Endodermal cell (in vitro differentiated cells): ENCODE measurements around the gene ARFGEF3. TPM values are rescaled to one million over a fixed set of nuclear protein-coding genes. Genes with fewer than 3 reads are reported as not detected.

Source experiments
- DNase-seq: peaks from one replicate; pipeline ENCODE4 v3.0.0-alpha.2; 2017
- H3K27ac ChIP-seq: 2 replicates; pipeline ENCODE4 v1.5.1; 2013; ENCODE audit warnings: mild to moderate bottlenecking, low read depth, low read length, moderate library complexity
- H3K27me3 ChIP-seq: 2 replicates; pipeline ENCODE4 v1.6.1; 2013; ENCODE audit warnings: mild to moderate bottlenecking, low read length, moderate library complexity; ENCODE audit not compliant: insufficient read depth, control insufficient read depth, poor library complexity, severe bottlenecking
- H3K36me3 ChIP-seq: 2 replicates; pipeline ENCODE4 v1.7.0; 2013; ENCODE audit warnings: mild to moderate bottlenecking, low read length, moderate library complexity; ENCODE audit not compliant: control insufficient read depth, insufficient read depth
- H3K4me1 ChIP-seq: one replicate; pipeline ENCODE4 v1.7.0; 2013; ENCODE audit warnings: low read length; ENCODE audit not compliant: control insufficient read depth, insufficient read depth
- H3K4me3 ChIP-seq: 2 replicates; pipeline ENCODE4 v1.5.1; 2013; ENCODE audit warnings: mild to moderate bottlenecking, low read length, moderate library complexity
- H3K9ac ChIP-seq: 2 replicates; pipeline ENCODE4 v1.6.1; 2013; ENCODE audit warnings: mild to moderate bottlenecking, low read length, moderate library complexity; ENCODE audit not compliant: poor library complexity, severe bottlenecking; ENCODE audit errors: extremely low read depth
- H3K9me3 ChIP-seq: 2 replicates; pipeline ENCODE4 v1.6.1; 2013; ENCODE audit warnings: mild to moderate bottlenecking, low read length, moderate library complexity; ENCODE audit not compliant: control insufficient read depth
- H3K27ac Mint-ChIP-seq: 2 replicates; pipeline ENCODE4 v1.8.0; 2020; ENCODE audit warnings: mixed read lengths
- H3K27me3 Mint-ChIP-seq: 2 replicates; pipeline ENCODE4 v1.8.0; 2021; ENCODE audit warnings: mild to moderate bottlenecking, mixed read lengths; ENCODE audit not compliant: insufficient read depth
- H3K36me3 Mint-ChIP-seq: 2 replicates; pipeline ENCODE4 v1.8.0; 2020; ENCODE audit warnings: low read depth, mixed read lengths
- H3K4me1 Mint-ChIP-seq: 2 replicates; pipeline ENCODE4 v1.8.0; 2020; ENCODE audit warnings: mixed read lengths
- H3K4me3 Mint-ChIP-seq: 2 replicates; pipeline ENCODE4 v1.8.0; 2020; ENCODE audit warnings: mild to moderate bottlenecking, moderate library complexity, mixed read lengths
- H3K9me3 Mint-ChIP-seq: 2 replicates; pipeline ENCODE4 v1.8.0; 2020; ENCODE audit warnings: mild to moderate bottlenecking, mixed read lengths
- CTCF ChIP-seq: fragments of 200-600 bp; sonication (generic); conservative IDR thresholded peaks from 2 replicates; pipeline ENCODE4 v1.5.0; 2021; ENCODE audit warnings: antibody characterized with exemption, mild to moderate bottlenecking
- WGBS, 2 experiments: methylation state at CpG; one replicate each; pipeline versions ENCODE4 v1.1.5 to v1.1.7; 2013; ENCODE audit warnings: missing lambda C conversion rate in 2 of 2, mixed read lengths in 1 of 2; ENCODE audit not compliant: insufficient coverage in 1 of 2, insufficient read length in 1 of 2; 5-methylcytosine and 5-hydroxymethylcytosine counted together
- total RNA-seq, 2 donors: library from RNA; stranded (reverse); fragmentation: NEBNext Ultra II Directional in 1 of 2; extraction: Animal tissue kit (Norgen Biotek cat#: 25700) in 1 of 2; gene quantifications; 2 replicates in 1 of 2; 3 replicates in 1 of 2; pipeline ENCODE4 v1.2.1, GENCODE V29; 2021

The ARFGEF3 gene
- total RNA-seq, 2 donors from 2014 or later = 10.9 to 14.3 TPM

GRCh38 chr6:138346302-138347195, 184.8 kb downstream of the ARFGEF3 start:
- H3K27ac ChIP-seq = no peak overlapping the region
- H3K27me3 ChIP-seq = no peaks in the 10 kb centered on the region
- Mint-ChIP-seq H3K9me3 (no peaks in the 10 kb centered on the region), H3K36me3 (no peaks in the 10 kb centered on the region), H3K4me3 (no peak overlapping the region), H3K27me3 (no peaks in the 10 kb centered on the region), H3K4me1 (peaks cover 26% of the 10 kb centered on the region), H3K27ac (no peak overlapping the region)
- WGBS, 2 experiments = no CpG with 5 or more reads among the region's 2 CpGs
- no peaks in the 10 kb centered on the region for H3K4me1 ChIP-seq
- no peak for TF ChIP-seq CTCF
- H3K9me3 ChIP-seq = no peaks in the 10 kb centered on the region
- H3K4me3 ChIP-seq = no peak overlapping the region
- no peak for DNase-seq
- H3K36me3 ChIP-seq = no peaks in the 10 kb centered on the region
- H3K9ac ChIP-seq = no peak overlapping the region

DNA sequence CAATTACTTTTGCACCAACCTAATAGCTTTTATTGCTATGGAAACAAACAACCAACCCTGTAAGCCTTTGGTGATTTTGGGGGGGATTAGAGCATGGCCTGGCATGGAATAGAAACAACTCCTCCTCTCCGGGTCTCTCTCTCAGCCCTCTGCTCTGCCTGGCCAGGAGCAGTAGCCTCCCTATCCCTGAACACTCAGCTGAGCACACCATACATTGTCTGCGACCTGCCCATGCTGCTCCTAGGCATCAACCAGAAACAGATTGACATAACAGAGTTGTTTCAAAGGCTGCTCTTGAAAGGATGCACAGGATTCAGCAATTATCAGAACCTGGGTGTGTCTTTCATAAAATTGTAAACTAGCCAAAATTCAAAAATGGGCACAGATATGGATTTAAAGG, 186.1 kb downstream of the ARFGEF3 start:
- H3K36me3 Mint-ChIP-seq = no peaks in the 10 kb centered on the region
- DNase-seq = no peak
- Histone ChIP-seq H3K9ac (no peak overlapping the region), H3K27ac (no peak overlapping the region), H3K36me3 (no peaks in the 10 kb centered on the region), H3K9me3 (no peaks in the 10 kb centered on the region), H3K27me3 (no peaks in the 10 kb centered on the region), H3K4me3 (no peak overlapping the region), H3K4me1 (no peaks in the 10 kb centered on the region)
- peaks cover 29% of the 10 kb centered on the region for H3K4me1 Mint-ChIP-seq
- H3K27ac Mint-ChIP-seq = no peak overlapping the region
- TF ChIP-seq CTCF = no peak
- WGBS, 2 experiments = 84% methylated on average over 2 of the region's 2 CpGs; no CpG with 5 or more reads in 1 of the 2 experiments
- no peak overlapping the region for H3K4me3 Mint-ChIP-seq
- H3K27me3 Mint-ChIP-seq = no peaks in the 10 kb centered on the region
- no peaks in the 10 kb centered on the region for H3K9me3 Mint-ChIP-seq

GRCh38 chr6:138349891-138350290, 188.2 kb downstream of the ARFGEF3 start:
- H3K4me1 Mint-ChIP-seq = peaks cover 30% of the 10 kb centered on the region
- no peaks in the 10 kb centered on the region for H3K9me3 Mint-ChIP-seq
- H3K9me3 ChIP-seq = no peaks in the 10 kb centered on the region
- no peak for DNase-seq
- H3K36me3 Mint-ChIP-seq = no peaks in the 10 kb centered on the region
- no peaks in the 10 kb centered on the region for H3K36me3 ChIP-seq
- no peak overlapping the region for H3K9ac ChIP-seq
- no peak overlapping the region for H3K27ac ChIP-seq
- TF ChIP-seq CTCF = no peak
- H3K4me1 ChIP-seq = no peaks in the 10 kb centered on the region
- no peak overlapping the region for H3K4me3 Mint-ChIP-seq
- H3K27me3 ChIP-seq = no peaks in the 10 kb centered on the region
- WGBS, 2 experiments = 93% methylated on average over 3 of the region's 3 CpGs; no CpG with 5 or more reads in 1 of the 2 experiments
- no peak overlapping the region for H3K27ac Mint-ChIP-seq
- H3K4me3 ChIP-seq = no peak overlapping the region
- H3K27me3 Mint-ChIP-seq = no peaks in the 10 kb centered on the region
